CD4-positive, CD25-positive, alpha-beta regulatory T cell (primary cell): Measurements from ENCODE around the gene TECR. TPM values are rescaled to one million over a fixed set of nuclear protein-coding genes. Genes with fewer than 3 reads are reported as not detected.
"Not testable (repeated sequence)": the region's sequence is repeated elsewhere in the genome, so short reads cannot be mapped to it uniquely, and the experiment has no call there.

Experiments used
- ATAC-seq, 2 donors: fragments of 150-1000 bp; cut with Tn5 transposase; one replicate each; pipeline ENCODE4 v1.10.0; 2021; ENCODE audit warnings: low read depth in 2 of 2, moderate number of reproducible peaks in 2 of 2, moderate library complexity in 1 of 2
- DNase-seq, 3 donors: peaks; one replicate each; pipeline versions ENCODE4 v3.0.0 to v3.0.0-alpha.2; 2012 to 2022; ENCODE audit warnings: mixed read lengths in 1 of 3
- H3K27ac ChIP-seq: one replicate; pipeline ENCODE4 v1.7.0; 2013; ENCODE audit warnings: mild to moderate bottlenecking, low read length; ENCODE audit not compliant: insufficient read depth, poor library complexity, severe bottlenecking
- H3K27me3 ChIP-seq: one replicate; pipeline ENCODE4 v1.7.0; 2013; ENCODE audit warnings: low read length; ENCODE audit not compliant: control insufficient read depth, insufficient read depth
- H3K36me3 ChIP-seq: one replicate; pipeline ENCODE4 v1.7.0; 2013; ENCODE audit warnings: mild to moderate bottlenecking, low read length, moderate library complexity; ENCODE audit not compliant: control insufficient read depth, insufficient read depth
- H3K4me1 ChIP-seq: 2 replicates; pipeline ENCODE4 v1.7.0; 2013; ENCODE audit warnings: mild to moderate bottlenecking, low read length; ENCODE audit not compliant: insufficient read depth, control insufficient read depth, poor library complexity, severe bottlenecking
- H3K4me3 ChIP-seq: one replicate; pipeline ENCODE4 v1.7.0; 2013; ENCODE audit warnings: low read depth, mild to moderate bottlenecking, low read length, moderate library complexity
- H3K9me3 ChIP-seq, 2 experiments: 1 replicate in 1 of 2; 2 replicates in 1 of 2; pipeline ENCODE4 v1.7.0; 2013; ENCODE audit warnings: low read length in 2 of 2, mild to moderate bottlenecking in 1 of 2, moderate library complexity in 1 of 2; ENCODE audit not compliant: control insufficient read depth in 2 of 2
- H3K27ac Mint-ChIP-seq, 3 donors: one replicate each; pipeline ENCODE4 v1.8.0; 2020 to 2022; ENCODE audit warnings: mild to moderate bottlenecking in 3 of 3, mixed read lengths in 3 of 3, moderate library complexity in 2 of 3
- H3K27me3 Mint-ChIP-seq: one replicate; pipeline ENCODE4 v1.8.0; 2022; ENCODE audit warnings: mild to moderate bottlenecking, mixed read lengths
- H3K36me3 Mint-ChIP-seq: one replicate; pipeline ENCODE4 v1.8.0; 2020; ENCODE audit warnings: mixed read lengths
- H3K4me1 Mint-ChIP-seq, 4 donors: one replicate each; pipeline ENCODE4 v1.8.0; 2020 to 2022; ENCODE audit warnings: mixed read lengths in 4 of 4, mild to moderate bottlenecking in 1 of 4
- H3K4me3 Mint-ChIP-seq, 4 donors: one replicate each; pipeline ENCODE4 v1.8.0; 2020 to 2022; ENCODE audit warnings: mild to moderate bottlenecking in 4 of 4, mixed read lengths in 4 of 4, moderate library complexity in 3 of 4
- H3K9me3 Mint-ChIP-seq, 7 donors: one replicate each; pipeline ENCODE4 v1.8.0; 2020 to 2022; ENCODE audit warnings: mixed read lengths in 7 of 7, mild to moderate bottlenecking in 3 of 7, moderate library complexity in 2 of 7
- polyA plus RNA-seq, 4 donors: library from polyadenylated mRNA; unstranded; fragments of 300-500 nt; fragmentation: Illumina TruSeq; gene quantifications; one replicate each; pipeline ENCODE4 v1.2.3, GENCODE V29; 2021
- total RNA-seq: library from RNA; stranded (reverse); gene quantifications from one replicate; pipeline ENCODE4 v1.2.3, GENCODE V29; 2022

The TECR gene
- total and polyA plus RNA-seq, 5 donors from 2014 or later, result 159 to 351 (median 326) TPM

DNA sequence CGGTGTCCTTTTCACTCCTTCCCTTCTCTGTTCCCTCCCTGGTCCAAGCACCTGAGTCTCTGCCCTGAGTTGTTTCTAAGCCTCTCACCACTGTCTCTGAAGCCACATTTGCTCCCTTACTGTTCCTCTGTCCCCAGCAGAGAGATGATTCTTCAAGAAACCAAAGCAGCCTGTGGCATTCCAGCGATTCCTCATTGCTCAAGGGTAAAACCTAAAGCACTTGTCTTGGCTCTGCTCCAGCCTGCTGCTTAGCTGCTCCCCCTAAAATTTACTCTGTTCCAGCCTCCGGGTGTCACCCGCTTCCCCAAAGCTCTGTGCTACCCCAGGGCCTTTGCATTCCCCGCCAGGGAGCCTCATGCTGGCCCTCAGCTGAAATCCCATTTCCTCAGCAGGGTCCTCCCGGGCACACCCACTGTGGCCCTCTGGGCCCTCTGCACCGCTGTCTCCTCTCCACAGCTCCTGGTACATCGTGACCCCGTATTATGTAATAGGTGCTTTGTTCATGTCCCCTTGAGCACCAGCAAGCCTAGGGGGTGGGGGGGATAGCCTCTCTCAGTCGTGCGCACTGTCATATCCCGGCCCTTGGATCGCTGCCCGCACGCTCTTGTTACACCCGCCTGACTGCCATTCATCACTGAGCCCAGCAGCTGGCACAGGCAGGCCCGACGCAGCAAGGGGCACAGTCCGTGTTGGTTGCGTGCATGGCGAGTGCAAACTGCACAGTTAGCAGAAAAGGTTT, 15.8 kb downstream of the TECR start:
- H3K4me1 Mint-ChIP-seq, result peaks cover 0 to 55% (median 16%) of the 10 kb centered on the region in 4 donors
- ATAC-seq, result no peak

DNA sequence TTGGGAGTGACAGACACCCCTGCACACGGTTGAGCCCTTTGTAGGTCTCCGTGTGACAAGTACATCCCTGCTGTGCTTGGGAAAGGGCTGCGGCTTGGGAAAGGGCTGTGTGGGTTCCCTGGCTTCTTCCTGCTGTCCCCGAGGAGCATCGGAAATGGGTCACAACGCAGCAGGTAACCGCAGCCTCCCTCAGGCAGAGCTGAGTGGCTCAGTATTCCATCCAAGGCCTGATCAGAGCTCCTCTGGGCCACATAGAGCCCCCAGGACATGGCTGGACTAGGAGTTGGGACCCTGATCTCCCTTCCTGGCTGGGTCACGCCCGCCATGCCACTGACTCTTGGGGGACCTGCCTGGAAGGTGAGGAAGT, 16.3 kb downstream of the TECR start:
- H3K4me3 ChIP-seq, result no peak overlapping the region
- Mint-ChIP-seq H3K27me3 (no peaks in the 10 kb centered on the region), H3K27ac (peak overlapping the region in 2 of 3 donors; percentile 69 to 73), H3K4me3 (no peak overlapping the region), H3K9me3 (no peaks in the 10 kb centered on the region), H3K4me1 (peaks cover 0 to 56% (median 16%) of the 10 kb centered on the region in 4 donors), H3K36me3 (peaks cover 11% of the 10 kb centered on the region)
- no peak overlapping the region for H3K27ac ChIP-seq
- no peaks in the 10 kb centered on the region for H3K27me3 ChIP-seq
- ATAC-seq (no peak), DNase-seq (no peak)
- peaks cover 12% of the 10 kb centered on the region for H3K4me1 ChIP-seq
- no peaks in the 10 kb centered on the region for H3K9me3 ChIP-seq
- H3K36me3 ChIP-seq, result peaks cover 46% of the 10 kb centered on the region

More for the DNA sequence above, 15.8 kb downstream of the TECR start:
- Mint-ChIP-seq H3K36me3 (peaks cover 11% of the 10 kb centered on the region), H3K27ac (peak overlapping the region in 2 of 3 donors; percentile 69 to 73), H3K27me3 (no peaks in the 10 kb centered on the region), H3K9me3 (no peaks in the 10 kb centered on the region), H3K4me3 (peak overlapping the region in 1 of 4 donors; percentile 39)
- no peak for DNase-seq
- Histone ChIP-seq H3K27me3 (no peaks in the 10 kb centered on the region), H3K4me3 (no peak overlapping the region), H3K27ac (no peak overlapping the region), H3K36me3 (peaks cover 41% of the 10 kb centered on the region), H3K4me1 (peaks cover 8% of the 10 kb centered on the region), H3K9me3 (no peaks in the 10 kb centered on the region)

- Mint-ChIP-seq H3K9me3 (no peaks in the 10 kb centered on the region), H3K4me1 (peaks cover 5 to 68% (median 31%) of the 10 kb centered on the region in 4 donors), H3K4me3 (no peak overlapping the region), H3K27ac (peak overlapping the region in 2 of 3 donors; percentile 83 to 85), H3K27me3 (no peaks in the 10 kb centered on the region), H3K36me3 (peaks cover 11% of the 10 kb centered on the region)
- Histone ChIP-seq H3K36me3 (peaks cover 34% of the 10 kb centered on the region), H3K4me3 (no peak overlapping the region), H3K4me1 (peaks cover 45% of the 10 kb centered on the region), H3K27me3 (no peaks in the 10 kb centered on the region), H3K27ac (no peak overlapping the region), H3K9me3 (no peaks in the 10 kb centered on the region)
- no peak for DNase-seq
- no peak for ATAC-seq
These were observed 20.9 kb downstream of the TECR start for GRCh38 chr19:14550201-14550754.

- Histone ChIP-seq H3K27ac (peak overlapping the region; percentile 41), H3K4me1 (peaks cover 49% of the 10 kb centered on the region), H3K36me3 (peaks cover 24% of the 10 kb centered on the region)
- ATAC-seq, result peak; percentile 99
- peak; percentile 52 to 89 (median 83) for DNase-seq
- H3K9me3 ChIP-seq, H3K9me3 Mint-ChIP-seq, H3K4me3 ChIP-seq, H3K27me3 ChIP-seq, H3K27me3 Mint-ChIP-seq: not testable (repeated sequence)
- peak overlapping the region; percentile 83 to 90 (median 85) for H3K27ac Mint-ChIP-seq
- H3K4me3 Mint-ChIP-seq, result peak overlapping the region; percentile 59 to 68 (median 60)
- peaks cover 15% of the 10 kb centered on the region for H3K36me3 Mint-ChIP-seq
- H3K4me1 Mint-ChIP-seq, result peaks cover 5 to 71% (median 34%) of the 10 kb centered on the region in 4 donors
These were observed 22.0 kb downstream of the TECR start for GRCh38 chr19:14551134-14552005.

DNA sequence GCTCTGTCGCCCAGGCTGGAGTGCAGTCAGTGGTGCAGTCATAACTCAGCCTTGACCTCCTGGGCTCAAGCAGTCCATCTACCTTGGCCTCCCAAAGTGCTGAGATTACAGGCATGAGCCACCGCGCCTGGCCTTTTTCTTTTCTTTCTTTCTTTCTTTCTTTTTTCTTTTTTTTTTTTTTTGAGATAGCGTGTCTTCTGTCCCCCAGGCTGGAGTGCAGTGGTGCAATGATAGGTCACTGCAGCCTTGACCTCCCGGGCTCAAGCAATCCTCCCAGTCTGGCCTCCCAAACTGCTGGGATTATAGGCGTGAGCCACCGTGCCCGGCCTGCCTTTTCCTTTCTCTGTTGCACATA, 22.6 kb downstream of the TECR start:
- not testable (repeated sequence) for ATAC-seq, H3K27me3 Mint-ChIP-seq, H3K9me3 ChIP-seq, H3K27me3 ChIP-seq, H3K4me3 ChIP-seq, H3K27ac ChIP-seq, H3K9me3 Mint-ChIP-seq, DNase-seq
- Histone ChIP-seq H3K36me3 (peaks cover 20% of the 10 kb centered on the region), H3K4me1 (peaks cover 55% of the 10 kb centered on the region)
- H3K27ac Mint-ChIP-seq, result peak overlapping the region in 2 of 3 donors; percentile 85 to 97
- peaks cover 18% of the 10 kb centered on the region for H3K36me3 Mint-ChIP-seq
- peaks cover 5 to 71% (median 37%) of the 10 kb centered on the region in 4 donors for H3K4me1 Mint-ChIP-seq
- H3K4me3 Mint-ChIP-seq, result peak overlapping the region in 2 of 4 donors; percentile 54 to 86

DNA sequence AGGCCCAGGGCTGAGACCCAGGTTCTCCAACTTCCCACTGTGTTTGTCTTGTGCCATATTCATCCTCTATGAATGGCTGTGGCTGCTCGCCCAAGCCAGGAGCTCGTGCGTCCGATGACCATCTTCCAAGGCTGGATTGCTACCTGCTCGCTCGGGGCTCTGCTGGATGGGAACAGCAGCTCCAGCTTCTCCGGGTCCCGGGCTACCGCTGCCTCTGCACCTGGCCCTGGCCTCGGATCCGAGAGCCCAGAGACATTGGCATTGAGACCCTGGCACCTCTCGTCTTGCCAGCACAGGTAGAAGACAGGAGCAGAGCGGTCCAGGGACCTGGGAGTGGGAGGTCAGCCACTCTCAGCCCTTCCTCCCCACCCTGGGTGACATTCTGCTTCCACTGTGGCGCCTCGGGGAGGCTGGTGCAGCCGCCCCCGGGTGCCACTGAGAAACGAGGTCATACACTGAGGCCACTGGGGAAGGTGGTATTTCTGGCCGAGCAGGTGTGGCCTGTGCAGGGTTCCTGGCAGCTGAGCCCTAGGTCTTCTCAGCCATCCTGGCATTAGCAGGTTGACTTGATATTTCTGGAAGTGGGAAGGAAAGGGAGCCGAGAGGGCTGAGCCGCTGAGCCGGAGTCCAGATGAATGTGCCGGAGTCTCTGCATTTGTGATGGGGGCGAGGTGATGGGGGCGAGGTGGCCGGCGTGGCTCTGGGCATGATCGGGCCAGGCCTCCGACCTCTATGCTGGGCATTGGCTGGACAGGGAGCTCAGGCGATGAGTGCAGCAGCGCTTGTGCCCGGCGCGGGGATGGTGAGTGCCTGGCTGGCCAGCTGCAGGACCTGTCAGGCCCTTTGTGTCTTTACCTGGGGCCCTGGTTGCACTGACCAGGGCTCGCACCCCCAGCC, 23.9 kb downstream of the TECR start:
- Histone ChIP-seq H3K4me1 (peaks cover 58% of the 10 kb centered on the region), H3K27me3 (no peaks in the 10 kb centered on the region), H3K36me3 (peaks cover 18% of the 10 kb centered on the region), H3K4me3 (no peak overlapping the region), H3K9me3 (no peaks in the 10 kb centered on the region), H3K27ac (no peak overlapping the region)
- Mint-ChIP-seq H3K4me1 (peaks cover 5 to 73% (median 36%) of the 10 kb centered on the region in 4 donors), H3K36me3 (peaks cover 17% of the 10 kb centered on the region), H3K27me3 (no peaks in the 10 kb centered on the region), H3K4me3 (no peak overlapping the region), H3K27ac (peak overlapping the region; percentile 55 to 84 (median 76)), H3K9me3 (no peaks in the 10 kb centered on the region)
- DNase-seq, result no peak
- no peak for ATAC-seq

DNA sequence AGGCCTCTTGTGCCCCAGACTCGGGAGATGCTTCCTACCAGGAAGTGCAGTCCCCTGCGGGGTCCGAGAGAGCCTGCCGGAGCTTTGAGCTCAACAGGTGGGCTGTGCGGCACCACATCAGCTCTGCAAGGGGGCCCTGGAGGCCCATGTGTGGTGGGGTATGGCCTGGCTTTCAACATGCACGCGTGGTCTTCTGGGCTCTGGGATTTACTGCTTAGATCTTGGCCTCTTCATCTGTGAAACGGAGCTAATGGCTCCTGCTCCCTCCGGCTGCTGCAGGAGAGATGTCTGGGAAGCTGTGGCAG, 24.5 kb downstream of the TECR start:
- Mint-ChIP-seq H3K27ac (peak overlapping the region in 1 of 3 donors; percentile 84), H3K4me1 (peaks cover 5 to 69% (median 36%) of the 10 kb centered on the region in 4 donors), H3K36me3 (peaks cover 12% of the 10 kb centered on the region), H3K9me3 (no peaks in the 10 kb centered on the region), H3K27me3 (no peaks in the 10 kb centered on the region), H3K4me3 (peak overlapping the region in 1 of 4 donors; percentile 57)
- ATAC-seq (no peak), DNase-seq (no peak)
- H3K4me1 ChIP-seq, result peaks cover 59% of the 10 kb centered on the region
- H3K36me3 ChIP-seq, result peaks cover 12% of the 10 kb centered on the region
- H3K27ac ChIP-seq, result no peak overlapping the region
- no peaks in the 10 kb centered on the region for H3K27me3 ChIP-seq
- H3K9me3 ChIP-seq, result no peaks in the 10 kb centered on the region
- H3K4me3 ChIP-seq, result no peak overlapping the region
